Measurements from ENCODE around the gene TRIM34.
"Not testable (repeated sequence)": the region's sequence is repeated elsewhere in the genome, so short reads cannot be mapped to it uniquely, and the experiment has no call there.

The TRIM34 gene

DNA sequence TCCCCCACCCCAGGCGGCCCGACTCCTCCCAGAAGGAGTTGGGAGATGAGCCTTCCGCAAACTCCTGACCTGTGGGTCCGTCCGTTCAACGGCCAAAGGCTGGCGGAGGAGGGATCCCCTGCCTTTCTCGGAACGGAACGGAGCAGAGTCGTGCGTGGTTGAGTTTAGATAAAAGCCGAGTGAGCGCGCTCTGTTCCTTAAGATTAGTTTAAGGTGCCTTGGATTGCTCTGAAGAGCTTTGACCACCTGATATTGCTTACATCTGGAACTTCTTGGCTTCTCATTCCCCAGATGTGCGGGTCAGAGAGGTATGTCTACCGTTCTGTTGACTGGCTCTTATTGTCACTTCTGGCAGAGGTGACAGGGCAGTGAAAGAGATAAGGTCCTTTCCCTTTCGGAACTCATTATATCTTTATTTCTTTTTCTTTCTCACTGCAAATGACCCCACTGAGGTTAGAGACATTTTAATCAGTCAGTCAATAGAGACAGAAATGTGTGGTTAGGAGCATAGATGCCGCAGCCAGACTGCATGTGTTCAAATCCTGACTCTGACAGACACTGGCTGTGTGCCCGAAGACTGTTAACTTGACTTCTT is 28.1 kb upstream of the TRIM34 start, which contains the start of gene TRIM6:
Gene TRIM6 (plus strand): TSS at position 31 of the 595 bp plus-strand sequence. CDS start 261 bp downstream, at position 292.
- no peaks in the 10 kb centered on the region for H3K36me3 ChIP-seq (ENCODE audit: control insufficient read depth in 2 of 2, insufficient read depth in 2 of 2, low read length in 2 of 2)
- peaks cover 21% of the 10 kb centered on the region for H3K4me1 ChIP-seq (ENCODE audit: control insufficient read depth, insufficient read depth, low read length)
- no peaks in the 10 kb centered on the region for H3K27me3 ChIP-seq (ENCODE audit: control insufficient read depth in 1 of 2, insufficient read depth in 2 of 2, low read length in 2 of 2)
- peak within 1 kb of the TSS; percentile 77 to 85 for H3K4me3 ChIP-seq (ENCODE audit: low read length in 2 of 2)
- H3K9me3 ChIP-seq (ENCODE audit: control insufficient read depth in 2 of 2, low read length in 2 of 2) = no peaks in the 10 kb centered on the region
- H3K9ac ChIP-seq (ENCODE audit: low read length in 2 of 2) = peak within 1 kb of the TSS; percentile 80 to 84
- H3K27ac ChIP-seq (ENCODE audit: low read length) = peak within 1 kb of the TSS; percentile 69

- peak overlapping the region; percentile 37 for H3K27ac ChIP-seq (ENCODE audit: low read length)
- H3K9me3 ChIP-seq (ENCODE audit: control insufficient read depth in 2 of 2, low read length in 2 of 2) = no peaks in the 10 kb centered on the region
- H3K4me3 ChIP-seq (ENCODE audit: low read length in 2 of 2) = peak overlapping the region; percentile 27 to 52
- no peaks in the 10 kb centered on the region for H3K27me3 ChIP-seq (ENCODE audit: control insufficient read depth in 1 of 2, insufficient read depth in 2 of 2, low read length in 2 of 2)
- H3K4me1 ChIP-seq (ENCODE audit: control insufficient read depth, insufficient read depth, low read length) = peaks cover 21% of the 10 kb centered on the region
- H3K9ac ChIP-seq (ENCODE audit: low read length in 2 of 2) = no peak overlapping the region
- no peaks in the 10 kb centered on the region for H3K36me3 ChIP-seq (ENCODE audit: control insufficient read depth in 2 of 2, insufficient read depth in 2 of 2, low read length in 2 of 2)
Observed at GRCh38 chr11:5597953-5598352, 26.8 kb upstream of the TRIM34 start.

DNA sequence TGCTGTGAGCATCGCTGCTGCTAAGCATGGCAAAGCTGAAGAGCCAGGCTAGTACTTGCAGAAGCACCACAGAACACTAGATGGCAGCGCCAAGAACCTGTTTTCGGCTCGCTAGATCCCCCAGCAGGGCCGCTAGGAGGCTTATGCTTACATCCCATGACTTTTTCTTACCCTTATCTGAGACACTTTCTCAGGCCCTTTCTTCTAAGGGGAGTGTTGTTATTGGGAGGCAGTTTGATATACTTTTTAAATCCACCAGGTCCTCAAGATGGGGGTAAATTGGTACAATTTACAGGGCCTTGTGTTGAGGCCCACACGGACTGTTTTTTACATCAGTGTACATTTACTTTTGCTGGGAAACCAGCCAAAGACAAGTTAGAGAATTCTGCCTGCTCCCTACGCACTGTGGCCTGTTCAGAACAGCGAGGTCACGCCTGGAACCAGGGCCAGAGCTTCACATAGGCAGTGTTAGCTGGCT is 24.4 kb upstream of the TRIM34 start:
- no peaks in the 10 kb centered on the region for H3K36me3 ChIP-seq (ENCODE audit: control insufficient read depth in 2 of 2, insufficient read depth in 2 of 2, low read length in 2 of 2)
- H3K9me3 ChIP-seq (ENCODE audit: control insufficient read depth in 2 of 2, low read length in 2 of 2) = no peaks in the 10 kb centered on the region
- peaks cover 21% of the 10 kb centered on the region for H3K4me1 ChIP-seq (ENCODE audit: control insufficient read depth, insufficient read depth, low read length)
- H3K4me3 ChIP-seq (ENCODE audit: low read length in 2 of 2) = peak overlapping the region in 1 of 2 donors; percentile 22
- peak overlapping the region; percentile 86 for H3K27ac ChIP-seq (ENCODE audit: low read length)
- H3K9ac ChIP-seq (ENCODE audit: low read length in 2 of 2) = peak overlapping the region; percentile 46 to 75
- H3K27me3 ChIP-seq (ENCODE audit: control insufficient read depth in 1 of 2, insufficient read depth in 2 of 2, low read length in 2 of 2) = no peaks in the 10 kb centered on the region

GRCh38 chr11:5602791-5603190 is 22.0 kb upstream of the TRIM34 start:
- not testable (repeated sequence) for H3K27ac ChIP-seq (ENCODE audit: low read length); H3K9me3 ChIP-seq (ENCODE audit: control insufficient read depth in 2 of 2, low read length in 2 of 2); H3K27me3 ChIP-seq (ENCODE audit: control insufficient read depth in 1 of 2, insufficient read depth in 2 of 2, low read length in 2 of 2); H3K36me3 ChIP-seq (ENCODE audit: control insufficient read depth in 2 of 2, insufficient read depth in 2 of 2, low read length in 2 of 2); H3K4me3 ChIP-seq (ENCODE audit: low read length in 2 of 2); H3K9ac ChIP-seq (ENCODE audit: low read length in 2 of 2)
- H3K4me1 ChIP-seq (ENCODE audit: control insufficient read depth, insufficient read depth, low read length) = peaks cover 18% of the 10 kb centered on the region

DNA sequence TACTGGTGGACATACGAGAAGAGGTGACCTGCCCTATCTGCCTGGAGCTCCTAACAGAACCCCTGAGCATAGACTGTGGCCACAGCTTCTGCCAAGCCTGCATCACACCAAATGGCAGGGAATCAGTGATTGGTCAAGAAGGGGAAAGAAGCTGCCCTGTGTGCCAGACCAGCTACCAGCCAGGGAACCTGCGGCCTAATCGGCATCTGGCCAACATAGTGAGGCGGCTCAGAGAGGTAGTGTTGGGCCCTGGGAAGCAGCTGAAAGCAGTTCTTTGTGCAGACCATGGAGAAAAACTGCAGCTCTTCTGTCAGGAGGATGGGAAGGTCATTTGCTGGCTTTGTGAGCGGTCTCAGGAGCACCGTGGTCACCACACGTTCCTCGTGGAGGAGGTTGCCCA is 21.5 kb upstream of the TRIM34 start:
- Histone ChIP-seq H3K27ac (ENCODE audit: low read length) (no peak overlapping the region), H3K4me1 (ENCODE audit: control insufficient read depth, insufficient read depth, low read length) (peaks cover 14% of the 10 kb centered on the region), H3K36me3 (ENCODE audit: control insufficient read depth in 2 of 2, insufficient read depth in 2 of 2, low read length in 2 of 2) (no peaks in the 10 kb centered on the region), H3K9me3 (ENCODE audit: control insufficient read depth in 2 of 2, low read length in 2 of 2) (no peaks in the 10 kb centered on the region), H3K27me3 (ENCODE audit: control insufficient read depth in 1 of 2, insufficient read depth in 2 of 2, low read length in 2 of 2) (no peaks in the 10 kb centered on the region), H3K9ac (ENCODE audit: low read length in 2 of 2) (no peak overlapping the region), H3K4me3 (ENCODE audit: low read length in 2 of 2) (no peak overlapping the region)

GRCh38 chr11:5604896-5605295 is 19.9 kb upstream of the TRIM34 start:
- no peaks in the 10 kb centered on the region for H3K27me3 ChIP-seq (ENCODE audit: control insufficient read depth in 1 of 2, insufficient read depth in 2 of 2, low read length in 2 of 2)
- H3K36me3 ChIP-seq (ENCODE audit: control insufficient read depth in 2 of 2, insufficient read depth in 2 of 2, low read length in 2 of 2) = no peaks in the 10 kb centered on the region
- no peaks in the 10 kb centered on the region for H3K9me3 ChIP-seq (ENCODE audit: control insufficient read depth in 2 of 2, low read length in 2 of 2)
- H3K9ac ChIP-seq (ENCODE audit: low read length in 2 of 2) = no peak overlapping the region
- H3K4me1 ChIP-seq (ENCODE audit: control insufficient read depth, insufficient read depth, low read length) = peaks cover 14% of the 10 kb centered on the region
- H3K4me3 ChIP-seq (ENCODE audit: low read length in 2 of 2) = no peak overlapping the region
- no peak overlapping the region for H3K27ac ChIP-seq (ENCODE audit: low read length)

DNA sequence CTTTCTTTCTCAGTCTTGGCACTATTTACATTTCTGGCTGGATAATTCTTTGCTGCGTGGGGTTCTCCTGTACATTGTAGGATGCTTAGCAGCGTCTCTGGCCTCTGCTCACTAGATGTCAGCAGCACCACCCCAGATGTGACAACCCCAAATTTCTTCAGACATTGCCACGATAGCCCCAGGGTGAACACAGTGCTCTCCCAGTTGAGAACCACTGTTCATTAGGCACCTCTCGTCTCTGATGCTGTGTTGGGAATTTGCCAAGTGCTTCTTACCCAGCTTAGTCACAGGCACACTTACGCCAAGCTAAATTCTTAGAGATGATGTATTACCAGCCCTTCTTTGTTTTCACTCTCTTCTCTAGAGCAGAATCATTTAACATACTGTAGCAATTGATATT is 19.0 kb upstream of the TRIM34 start:
- Histone ChIP-seq H3K27ac (ENCODE audit: low read length) (peak overlapping the region; percentile 3), H3K4me1 (ENCODE audit: control insufficient read depth, insufficient read depth, low read length) (peaks cover 9% of the 10 kb centered on the region), H3K9me3 (ENCODE audit: control insufficient read depth in 2 of 2, low read length in 2 of 2) (no peaks in the 10 kb centered on the region), H3K4me3 (ENCODE audit: low read length in 2 of 2) (no peak overlapping the region), H3K27me3 (ENCODE audit: control insufficient read depth in 1 of 2, insufficient read depth in 2 of 2, low read length in 2 of 2) (no peaks in the 10 kb centered on the region), H3K36me3 (ENCODE audit: control insufficient read depth in 2 of 2, insufficient read depth in 2 of 2, low read length in 2 of 2) (peaks cover 0 to 6% of the 10 kb centered on the region in 2 donors), H3K9ac (ENCODE audit: low read length in 2 of 2) (no peak overlapping the region)

GRCh38 chr11:5608808-5609207 is 16.0 kb upstream of the TRIM34 start:
- no peaks in the 10 kb centered on the region for H3K27me3 ChIP-seq (ENCODE audit: control insufficient read depth in 1 of 2, insufficient read depth in 2 of 2, low read length in 2 of 2)
- H3K9ac ChIP-seq (ENCODE audit: low read length in 2 of 2) = no peak overlapping the region
- no peak overlapping the region for H3K27ac ChIP-seq (ENCODE audit: low read length)
- peaks cover 0 to 8% of the 10 kb centered on the region in 2 donors for H3K36me3 ChIP-seq (ENCODE audit: control insufficient read depth in 2 of 2, insufficient read depth in 2 of 2, low read length in 2 of 2)
- H3K4me1 ChIP-seq (ENCODE audit: control insufficient read depth, insufficient read depth, low read length) = peaks cover 5% of the 10 kb centered on the region
- H3K4me3 ChIP-seq (ENCODE audit: low read length in 2 of 2) = no peak overlapping the region
- no peaks in the 10 kb centered on the region for H3K9me3 ChIP-seq (ENCODE audit: control insufficient read depth in 2 of 2, low read length in 2 of 2)

GRCh38 chr11:5610446-5610845 is 14.4 kb upstream of the TRIM34 start:
- no peaks in the 10 kb centered on the region for H3K27me3 ChIP-seq (ENCODE audit: control insufficient read depth in 1 of 2, insufficient read depth in 2 of 2, low read length in 2 of 2)
- H3K36me3 ChIP-seq (ENCODE audit: control insufficient read depth in 2 of 2, insufficient read depth in 2 of 2, low read length in 2 of 2) = peaks cover 0 to 8% of the 10 kb centered on the region in 2 donors
- no peaks in the 10 kb centered on the region for H3K9me3 ChIP-seq (ENCODE audit: control insufficient read depth in 2 of 2, low read length in 2 of 2)
- H3K4me3 ChIP-seq (ENCODE audit: low read length in 2 of 2) = no peak overlapping the region
- peaks cover 5% of the 10 kb centered on the region for H3K4me1 ChIP-seq (ENCODE audit: control insufficient read depth, insufficient read depth, low read length)
- no peak overlapping the region for H3K27ac ChIP-seq (ENCODE audit: low read length)
- no peak overlapping the region for H3K9ac ChIP-seq (ENCODE audit: low read length in 2 of 2)

GRCh38 chr11:5611627-5612026 is 13.2 kb upstream of the TRIM34 start:
- Histone ChIP-seq H3K9me3 (ENCODE audit: control insufficient read depth in 2 of 2, low read length in 2 of 2) (no peaks in the 10 kb centered on the region), H3K4me3 (ENCODE audit: low read length in 2 of 2) (no peak overlapping the region), H3K27me3 (ENCODE audit: control insufficient read depth in 1 of 2, insufficient read depth in 2 of 2, low read length in 2 of 2) (no peaks in the 10 kb centered on the region), H3K9ac (ENCODE audit: low read length in 2 of 2) (no peak overlapping the region), H3K4me1 (ENCODE audit: control insufficient read depth, insufficient read depth, low read length) (no peaks in the 10 kb centered on the region), H3K27ac (ENCODE audit: low read length) (no peak overlapping the region), H3K36me3 (ENCODE audit: control insufficient read depth in 2 of 2, insufficient read depth in 2 of 2, low read length in 2 of 2) (peaks cover 0 to 8% of the 10 kb centered on the region in 2 donors)

DNA sequence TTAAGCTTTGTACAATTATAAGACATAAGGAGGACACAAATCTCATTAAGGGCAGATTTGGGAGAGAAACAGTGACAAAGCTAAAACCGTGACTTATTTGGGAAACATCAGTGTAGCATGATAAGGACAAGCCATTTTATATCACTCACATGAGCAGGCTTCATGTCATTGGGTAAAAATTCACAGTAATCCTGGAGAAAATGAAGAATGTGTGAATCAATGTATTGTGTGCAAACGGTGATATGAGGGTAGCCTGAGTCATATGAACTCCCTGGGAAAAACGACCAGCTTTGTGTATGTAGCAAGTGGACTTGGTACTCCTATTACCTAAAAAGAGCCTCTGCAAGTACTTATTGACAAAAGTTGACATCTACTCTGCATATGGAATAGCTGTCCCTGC is 6.0 kb upstream of the TRIM34 start:
- Histone ChIP-seq H3K27me3 (ENCODE audit: control insufficient read depth in 1 of 2, insufficient read depth in 2 of 2, low read length in 2 of 2) (no peaks in the 10 kb centered on the region), H3K4me3 (ENCODE audit: low read length in 2 of 2) (no peak overlapping the region), H3K36me3 (ENCODE audit: control insufficient read depth in 2 of 2, insufficient read depth in 2 of 2, low read length in 2 of 2) (no peaks in the 10 kb centered on the region), H3K9me3 (ENCODE audit: control insufficient read depth in 2 of 2, low read length in 2 of 2) (no peaks in the 10 kb centered on the region), H3K27ac (ENCODE audit: low read length) (no peak overlapping the region), H3K4me1 (ENCODE audit: control insufficient read depth, insufficient read depth, low read length) (peaks cover 8% of the 10 kb centered on the region), H3K9ac (ENCODE audit: low read length in 2 of 2) (no peak overlapping the region)
